IMR-90 (cell line): ENCODE results near the gene CUL3. TPM values are rescaled to one million over a fixed set of nuclear protein-coding genes. Genes with fewer than 3 reads are reported as not detected.

Experiments used
- ATAC-seq: fragments of 200-7000 bp; cut with Tn5 transposase; 2 replicates; pipeline ENCODE4 v1.9.1; 2020; ENCODE audit warnings: low read depth, mild to moderate bottlenecking, moderate library complexity
- BruUV-seq: library from RNA; stranded (reverse); fragments of 400-500 nt; replicated peaks from 2 replicates; lab custom pipeline; 2021; lab: Mats Ljungman, UMichigan
- CTCF ChIA-PET: fragments of 300-600 bp; formaldehyde crosslinking; extraction: SDS; loops from one replicate; lab custom pipeline; 2021; ENCODE audit warnings: antibody characterized with exemption; lab: Yijun Ruan, JAX
- POLR2A ChIA-PET: fragments of 300-600 bp; sonication (Branson Sonifier 250); formaldehyde crosslinking; loops from one replicate; lab custom pipeline; 2022; ENCODE audit warnings: antibody characterized with exemption; ENCODE audit not compliant: unreplicated experiment; lab: Charles Lee
- DNase-seq: peaks from one replicate; pipeline ENCODE4 v3.0.0; 2013
- H2AFZ ChIP-seq: replicated peaks from 2 replicates; pipeline ENCODE3; 2013; ENCODE audit warnings: low read length, mild to moderate bottlenecking; ENCODE audit not compliant: poor library complexity
- H2AK5ac ChIP-seq: 2 replicates; pipeline ENCODE4 v1.6.1; 2013; ENCODE audit warnings: low read depth, low read length, inconsistent platforms
- H2AK9ac ChIP-seq: replicated peaks from 2 replicates; pipeline ENCODE3; 2013; ENCODE audit warnings: mild to moderate bottlenecking, low read depth, low read length, moderate library complexity; ENCODE audit not compliant: poor library complexity
- H2BK120ac ChIP-seq: 2 replicates; pipeline ENCODE4 v1.6.1; 2013; ENCODE audit warnings: low read depth, low read length, inconsistent platforms
- H2BK15ac ChIP-seq: 3 replicates; pipeline ENCODE4 v1.6.1; 2013; ENCODE audit warnings: low read depth, low read length, inconsistent platforms
- H2BK20ac ChIP-seq: 2 replicates; pipeline ENCODE4 v1.6.1; 2013; ENCODE audit warnings: low read depth, mild to moderate bottlenecking, inconsistent platforms, low read length, moderate library complexity
- H2BK5ac ChIP-seq: 2 replicates; pipeline ENCODE4 v1.6.1; 2013; ENCODE audit warnings: mild to moderate bottlenecking, low read depth, low read length, inconsistent platforms; ENCODE audit not compliant: poor library complexity, severe bottlenecking
- H3K14ac ChIP-seq: replicated peaks from 2 replicates; pipeline ENCODE4 v1.6.1; 2013; ENCODE audit warnings: low read depth, low read length, inconsistent platforms
- H3K18ac ChIP-seq: 2 replicates; pipeline ENCODE4 v1.6.1; 2013; ENCODE audit warnings: low read depth, low read length, control low read depth
- H3K23ac ChIP-seq: 2 replicates; pipeline ENCODE4 v1.6.1; 2013; ENCODE audit warnings: low read depth, low read length, inconsistent platforms
- H3K27ac ChIP-seq: 2 replicates; pipeline ENCODE4 v1.5.1; 2013; ENCODE audit warnings: mild to moderate bottlenecking, control low read depth, low read length; ENCODE audit not compliant: insufficient read depth
- H3K27me3 ChIP-seq: 2 replicates; pipeline ENCODE4 v1.6.1; 2013; ENCODE audit warnings: low read length; ENCODE audit not compliant: control insufficient read depth, insufficient read depth
- H3K36me3 ChIP-seq: 2 replicates; pipeline ENCODE4 v1.6.1; 2013; ENCODE audit warnings: low read length, mixed read lengths; ENCODE audit not compliant: control insufficient read depth, insufficient read depth
- H3K4ac ChIP-seq: 2 replicates; pipeline ENCODE4 v1.6.1; 2013; ENCODE audit warnings: low read depth, low read length, inconsistent platforms
- H3K4me1 ChIP-seq: 2 replicates; pipeline ENCODE4 v1.6.1; 2013; ENCODE audit warnings: low read length, mixed read lengths; ENCODE audit not compliant: control insufficient read depth, insufficient read depth
- H3K4me2 ChIP-seq: 2 replicates; pipeline ENCODE4 v1.6.1; 2013; ENCODE audit warnings: low read depth, mild to moderate bottlenecking, control low read depth, low read length, moderate library complexity
- H3K4me3 ChIP-seq: 2 replicates; pipeline ENCODE4 v1.5.1; 2013; ENCODE audit warnings: low read depth, mild to moderate bottlenecking, control low read depth, low read length, moderate library complexity; ENCODE audit not compliant: insufficient read depth
- H3K56ac ChIP-seq: 2 replicates; pipeline ENCODE4 v1.6.1; 2013; ENCODE audit warnings: low read length, inconsistent platforms; ENCODE audit not compliant: insufficient read depth; ENCODE audit errors: extremely low read depth
- H3K79me1 ChIP-seq, 2 experiments: 2 replicates each; pipeline ENCODE4 v1.6.1; 2013; ENCODE audit warnings: low read length in 2 of 2, inconsistent platforms in 1 of 2, low read depth in 1 of 2
- H3K9ac ChIP-seq: 2 replicates; pipeline ENCODE4 v1.6.1; 2013; ENCODE audit warnings: low read depth, low read length, control low read depth
- H3K9me1 ChIP-seq: 2 replicates; pipeline ENCODE4 v1.6.1; 2013; ENCODE audit warnings: low read length, inconsistent platforms; ENCODE audit not compliant: insufficient read depth
- H3K9me3 ChIP-seq: 2 replicates; pipeline ENCODE4 v1.6.1; 2013; ENCODE audit warnings: low read length; ENCODE audit not compliant: control insufficient read depth, insufficient read depth
- H4K20me1 ChIP-seq: 2 replicates; pipeline ENCODE4 v1.6.1; 2013; ENCODE audit warnings: low read length, inconsistent platforms; ENCODE audit not compliant: insufficient read depth
- H4K5ac ChIP-seq: 2 replicates; pipeline ENCODE4 v1.6.1; 2013; ENCODE audit warnings: mild to moderate bottlenecking, low read depth, low read length, control low read depth
- H4K8ac ChIP-seq, 2 experiments: 2 replicates each; pipeline ENCODE4 v1.6.1; 2013; ENCODE audit warnings: low read depth in 2 of 2, low read length in 2 of 2, control low read depth in 1 of 2, inconsistent platforms in 1 of 2
- H4K91ac ChIP-seq: 2 replicates; pipeline ENCODE4 v1.6.1; 2013; ENCODE audit warnings: low read depth, low read length, inconsistent platforms; ENCODE audit not compliant: insufficient read depth
- BHLHE40 ChIP-seq: fragments of 150-350 bp; IDR thresholded peaks from 2 replicates; pipeline ENCODE4 v1.6.1; 2016; ENCODE audit warnings: mild to moderate bottlenecking, low read depth, low read length
- CEBPB ChIP-seq: IDR thresholded peaks from 2 replicates; pipeline ENCODE4 v1.6.1; 2012; ENCODE audit warnings: low read depth, low read length, improper control_type of control experiment
- CHD1 ChIP-seq: IDR thresholded peaks from 2 replicates; pipeline ENCODE4 v1.6.1; 2012; ENCODE audit warnings: low read depth, low read length, improper control_type of control experiment
- FOS ChIP-seq: fragments of 150-350 bp; IDR thresholded peaks from 2 replicates; pipeline ENCODE4 v1.6.1; 2016; ENCODE audit warnings: low read depth, low read length
- MAFK ChIP-seq: IDR thresholded peaks from 2 replicates; pipeline ENCODE4 v1.6.1; 2012; ENCODE audit warnings: low read depth, low read length, improper control_type of control experiment
- MAZ ChIP-seq: IDR thresholded peaks from 2 replicates; pipeline ENCODE4 v1.6.1; 2012; ENCODE audit warnings: low read depth, mild to moderate bottlenecking, low read length, improper control_type of control experiment, moderate library complexity, borderline replicate concordance
- MXI1 ChIP-seq: IDR thresholded peaks from 2 replicates; pipeline ENCODE4 v1.6.1; 2012; ENCODE audit warnings: low read depth, mild to moderate bottlenecking, low read length, moderate library complexity, borderline replicate concordance
- NFE2L2 ChIP-seq: fragments of 150-350 bp; IDR thresholded peaks from 2 replicates; pipeline ENCODE4 v1.6.1; 2016; ENCODE audit warnings: low read depth, mild to moderate bottlenecking, low read length
- POLR2A ChIP-seq: IDR thresholded peaks from 2 replicates; pipeline ENCODE4 v1.6.1; 2012; ENCODE audit warnings: mild to moderate bottlenecking, low read depth, low read length
- RAD21 ChIP-seq: IDR thresholded peaks from 2 replicates; pipeline ENCODE4 v1.6.1; 2012; ENCODE audit warnings: low read length, improper control_type of control experiment
- RCOR1 ChIP-seq: IDR thresholded peaks from 2 replicates; pipeline ENCODE4 v1.6.1; 2012; ENCODE audit warnings: mild to moderate bottlenecking, low read length, improper control_type of control experiment; ENCODE audit not compliant: insufficient replicate concordance
- RFX5 ChIP-seq: IDR thresholded peaks from 2 replicates; pipeline ENCODE4 v1.8.0; 2012; ENCODE audit warnings: low read depth, mild to moderate bottlenecking, low read length, moderate library complexity
- SMC3 ChIP-seq: fragments of 150-350 bp; IDR thresholded peaks from 2 replicates; pipeline ENCODE4 v1.6.1; 2016; ENCODE audit warnings: low read depth, mild to moderate bottlenecking, antibody characterized with exemption, low read length, moderate library complexity
- WGBS, 2 experiments: methylation state at CpG; one replicate each; pipeline versions ENCODE4 v1.1.5 to v1.1.7; 2013; ENCODE audit warnings: missing lambda C conversion rate in 2 of 2; ENCODE audit not compliant: insufficient read length in 1 of 2; ENCODE audit errors: extremely low coverage in 2 of 2; 5-methylcytosine and 5-hydroxymethylcytosine counted together
- dilution Hi-C: fragments of 300-500 bp; cut with HindIII; formaldehyde crosslinking; loops from one replicate; pipeline ENCODE4 v1.14.3; 2018; ENCODE audit warnings: low sequenced_read_pairs; ENCODE audit not compliant: unreplicated experiment
- in situ Hi-C: fragments of 300-500 bp; cut with MboI; formaldehyde crosslinking; loops from 3 replicates; pipeline ENCODE4 v1.14.3; 2019; ENCODE audit warnings: low sequenced_read_pairs, inconsistent platforms, mixed read lengths
- intact Hi-C: fragments of 100-400 bp; cut with micrococcal nuclease; formaldehyde crosslinking; loops from 2 replicates; pipeline ENCODE4 v1.10.0; 2022
- polyA plus RNA-seq, 3 experiments: library from polyadenylated mRNA; depleted of rRNA; stranded (reverse); fragments of >200 nt; gene quantifications; 2 replicates each; pipeline ENCODE4 v1.2.3, GENCODE V29; 2012; ENCODE audit warnings: low replicate concordance in 1 of 3
- total RNA-seq: library from RNA; depleted of rRNA; stranded (reverse); fragments of >200 nt; gene quantifications from 2 replicates; pipeline ENCODE4 v1.2.3, GENCODE V29; 2012
- TF ChIP-seq, protein P1 (sequence below): fragments of 150-350 bp; IDR thresholded peaks from 2 replicates; pipeline ENCODE4 v1.6.1; 2016; ENCODE audit warnings: low read depth, mild to moderate bottlenecking, low read length, moderate library complexity, borderline replicate concordance
- TF ChIP-seq, protein P2 (sequence below): fragments of 150-350 bp; IDR thresholded peaks from 2 replicates; pipeline ENCODE4 v1.6.1; 2017; ENCODE audit warnings: mild to moderate bottlenecking, antibody characterized with exemption, low read length, low read depth
- TF ChIP-seq, protein P3 (sequence below): conservative IDR thresholded peaks from 2 replicates; pipeline ENCODE4 v1.5.1; 2012; ENCODE audit warnings: mild to moderate bottlenecking, low read depth, low read length, improper control_type of control experiment

Gene CUL3
- total and polyA plus RNA-seq, 2 of the 4 experiments (the other 2 are of a cell fraction): 33.7 to 45.7 TPM

DNA sequence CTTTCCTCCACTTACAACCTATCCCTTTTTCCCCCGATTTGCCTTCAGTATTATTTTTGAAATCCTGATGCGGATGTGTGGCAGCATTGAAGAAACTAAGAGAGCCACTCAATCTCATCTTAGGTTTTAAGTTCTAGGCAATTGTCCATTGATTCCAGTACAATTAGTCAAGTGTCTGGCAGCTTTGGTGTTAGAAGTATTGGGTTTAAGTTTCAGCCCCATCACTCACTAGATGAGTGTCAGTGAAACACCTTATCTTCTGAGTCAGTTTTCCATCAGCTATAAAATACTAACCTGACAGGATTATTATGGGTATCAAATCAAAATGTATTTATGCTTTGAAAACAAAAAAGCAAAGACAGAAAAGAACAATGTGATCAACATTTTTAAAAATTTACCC is 16.8 kb upstream of the CUL3 start:
- no peaks in the 10 kb centered on the region; the same call in 1 of the 2 replicates for H3K27me3 ChIP-seq
- no peaks in the 10 kb centered on the region for H3K4me1 ChIP-seq
- H3K4me2 ChIP-seq: no peak overlapping the region
- H3K27ac ChIP-seq: no peak overlapping the region
- H3K79me1 ChIP-seq: no peaks in the 10 kb centered on the region
- H4K20me1 ChIP-seq: no peaks in the 10 kb centered on the region
- H2AFZ ChIP-seq: no peak overlapping the region
- no peak overlapping the region for H3K4ac ChIP-seq
- dilution Hi-C loops (no loop called here), in situ Hi-C loops (no loop called here), intact Hi-C loops (no loop called here)
- no peak overlapping the region for H3K18ac ChIP-seq
- no peak overlapping the region for H3K4me3 ChIP-seq
- no peak overlapping the region for H2BK5ac ChIP-seq
- ChIA-PET CTCF (interaction anchor here (0.6 kb wide), 1 partner anchor 1058 kb away, joined by 4 read pairs; no protein-coding TSS in a partner anchor), POLR2A (no interaction called here)
- H3K56ac ChIP-seq: no peak overlapping the region
- DNase-seq (no peak), ATAC-seq (no peak)
- WGBS, 2 experiments: no CpG with 5 or more reads among the region's 2 CpGs
- H2BK20ac ChIP-seq: no peak overlapping the region
- no peaks in the 10 kb centered on the region for H3K9me3 ChIP-seq
- H4K8ac ChIP-seq: no peak overlapping the region
- no peak overlapping the region for H4K91ac ChIP-seq
- no peaks in the 10 kb centered on the region for H3K9me1 ChIP-seq
- no peak overlapping the region for H2BK15ac ChIP-seq
- H4K5ac ChIP-seq: no peak overlapping the region
- no peak overlapping the region for H3K14ac ChIP-seq
- H3K9ac ChIP-seq: no peak overlapping the region
- no peak overlapping the region for H2AK9ac ChIP-seq
- BruUV-seq: no TSS peak
- H2BK120ac ChIP-seq: no peak overlapping the region
- no peak overlapping the region for H3K23ac ChIP-seq
- no peak for TF ChIP-seq MAFK
- no peak for TF ChIP-seq CEBPB
- no peak for TF ChIP-seq MAZ
- TF ChIP-seq, protein P1, sequence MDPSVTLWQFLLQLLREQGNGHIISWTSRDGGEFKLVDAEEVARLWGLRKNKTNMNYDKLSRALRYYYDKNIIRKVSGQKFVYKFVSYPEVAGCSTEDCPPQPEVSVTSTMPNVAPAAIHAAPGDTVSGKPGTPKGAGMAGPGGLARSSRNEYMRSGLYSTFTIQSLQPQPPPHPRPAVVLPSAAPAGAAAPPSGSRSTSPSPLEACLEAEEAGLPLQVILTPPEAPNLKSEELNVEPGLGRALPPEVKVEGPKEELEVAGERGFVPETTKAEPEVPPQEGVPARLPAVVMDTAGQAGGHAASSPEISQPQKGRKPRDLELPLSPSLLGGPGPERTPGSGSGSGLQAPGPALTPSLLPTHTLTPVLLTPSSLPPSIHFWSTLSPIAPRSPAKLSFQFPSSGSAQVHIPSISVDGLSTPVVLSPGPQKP: no peak
- no peak for TF ChIP-seq MXI1
- TF ChIP-seq RAD21: no peak
- no peak for TF ChIP-seq CHD1
- no peak for TF ChIP-seq RFX5
- no peak for TF ChIP-seq BHLHE40
- no peak for TF ChIP-seq SMC3
- TF ChIP-seq POLR2A: no peak
- no peak for TF ChIP-seq FOS
- TF ChIP-seq, protein P2, sequence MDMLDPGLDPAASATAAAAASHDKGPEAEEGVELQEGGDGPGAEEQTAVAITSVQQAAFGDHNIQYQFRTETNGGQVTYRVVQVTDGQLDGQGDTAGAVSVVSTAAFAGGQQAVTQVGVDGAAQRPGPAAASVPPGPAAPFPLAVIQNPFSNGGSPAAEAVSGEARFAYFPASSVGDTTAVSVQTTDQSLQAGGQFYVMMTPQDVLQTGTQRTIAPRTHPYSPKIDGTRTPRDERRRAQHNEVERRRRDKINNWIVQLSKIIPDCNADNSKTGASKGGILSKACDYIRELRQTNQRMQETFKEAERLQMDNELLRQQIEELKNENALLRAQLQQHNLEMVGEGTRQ: no peak
- TF ChIP-seq, protein P3, sequence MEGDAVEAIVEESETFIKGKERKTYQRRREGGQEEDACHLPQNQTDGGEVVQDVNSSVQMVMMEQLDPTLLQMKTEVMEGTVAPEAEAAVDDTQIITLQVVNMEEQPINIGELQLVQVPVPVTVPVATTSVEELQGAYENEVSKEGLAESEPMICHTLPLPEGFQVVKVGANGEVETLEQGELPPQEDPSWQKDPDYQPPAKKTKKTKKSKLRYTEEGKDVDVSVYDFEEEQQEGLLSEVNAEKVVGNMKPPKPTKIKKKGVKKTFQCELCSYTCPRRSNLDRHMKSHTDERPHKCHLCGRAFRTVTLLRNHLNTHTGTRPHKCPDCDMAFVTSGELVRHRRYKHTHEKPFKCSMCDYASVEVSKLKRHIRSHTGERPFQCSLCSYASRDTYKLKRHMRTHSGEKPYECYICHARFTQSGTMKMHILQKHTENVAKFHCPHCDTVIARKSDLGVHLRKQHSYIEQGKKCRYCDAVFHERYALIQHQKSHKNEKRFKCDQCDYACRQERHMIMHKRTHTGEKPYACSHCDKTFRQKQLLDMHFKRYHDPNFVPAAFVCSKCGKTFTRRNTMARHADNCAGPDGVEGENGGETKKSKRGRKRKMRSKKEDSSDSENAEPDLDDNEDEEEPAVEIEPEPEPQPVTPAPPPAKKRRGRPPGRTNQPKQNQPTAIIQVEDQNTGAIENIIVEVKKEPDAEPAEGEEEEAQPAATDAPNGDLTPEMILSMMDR: no peak
- TF ChIP-seq NFE2L2: no peak
- TF ChIP-seq RCOR1: no peak
- no peak overlapping the region for H2AK5ac ChIP-seq
- H3K36me3 ChIP-seq: no peaks in the 10 kb centered on the region
